MCF 10A (cell line): ENCODE data around the gene SOX5. TPM values are rescaled to one million over a fixed set of nuclear protein-coding genes. Genes with fewer than 3 reads are reported as not detected.

Source experiments
- BruUV-seq: library from RNA; stranded (reverse); fragments of 400-500 nt; replicated peaks from 2 replicates; lab custom pipeline; 2021; lab: Mats Ljungman, UMichigan
- CTCF ChIA-PET: fragments of 300-600 bp; sonication (Branson Sonifier 250); formaldehyde crosslinking; extraction: SDS; loops from one replicate; lab custom pipeline; 2021; ENCODE audit warnings: antibody characterized with exemption, inconsistent platforms; lab: Yijun Ruan, JAX
- POLR2A ChIA-PET: fragments of 300-600, 350-650 bp; sonication (Branson Sonifier 250); formaldehyde crosslinking; extraction: SDS; loops from one replicate; lab custom pipeline; 2020; ENCODE audit warnings: antibody characterized with exemption, inconsistent platforms; lab: Yijun Ruan, JAX
- DNase-seq: peaks from one replicate; pipeline ENCODE4 v3.0.0-alpha.2; 2018; ENCODE audit not compliant: unreplicated experiment
- H3K27ac Mint-ChIP-seq: one replicate; pipeline ENCODE4 v1.8.0; 2022; ENCODE audit warnings: mild to moderate bottlenecking, low read depth, mixed read lengths; ENCODE audit not compliant: unreplicated experiment
- H3K27me3 Mint-ChIP-seq: one replicate; pipeline ENCODE4 v1.8.0; 2022; ENCODE audit warnings: mixed read lengths; ENCODE audit not compliant: insufficient read depth, unreplicated experiment
- H3K36me3 Mint-ChIP-seq: one replicate; pipeline ENCODE4 v1.8.0; 2022; ENCODE audit warnings: mild to moderate bottlenecking, moderate library complexity, mixed read lengths; ENCODE audit not compliant: insufficient read depth, unreplicated experiment
- H3K4me1 Mint-ChIP-seq: one replicate; pipeline ENCODE4 v1.8.0; 2022; ENCODE audit warnings: mixed read lengths; ENCODE audit not compliant: insufficient read depth, unreplicated experiment
- H3K4me3 Mint-ChIP-seq: one replicate; pipeline ENCODE4 v1.8.0; 2022; ENCODE audit warnings: mild to moderate bottlenecking, moderate library complexity, mixed read lengths; ENCODE audit not compliant: unreplicated experiment
- H3K9me3 Mint-ChIP-seq: one replicate; pipeline ENCODE4 v1.8.0; 2022; ENCODE audit warnings: mixed read lengths; ENCODE audit not compliant: unreplicated experiment
- CTCF ChIP-seq: fragments of 200-600 bp; IDR thresholded peaks from one replicate; pipeline ENCODE4 v1.8.0; 2022; ENCODE audit warnings: antibody characterized with exemption, mild to moderate bottlenecking; ENCODE audit not compliant: unreplicated experiment
- intact Hi-C: fragments of 100-400 bp; cut with micrococcal nuclease; formaldehyde crosslinking; loops from 2 replicates; pipeline ENCODE4 v1.14.1; 2022
- total RNA-seq: library from RNA; stranded (reverse); gene quantifications from 2 replicates; pipeline ENCODE4 v1.2.3, GENCODE V29; 2022

The SOX5 gene
- total RNA-seq, 1 experiment from 2014 or later: 0.91 TPM

GRCh38 chr12:23600919-23601318, 348.6 kb downstream of the SOX5 start:
- Mint-ChIP-seq H3K4me1 (no peaks in the 10 kb centered on the region), H3K27ac (no peak overlapping the region), H3K4me3 (no peak overlapping the region), H3K9me3 (peaks cover 8% of the 10 kb centered on the region), H3K36me3 (no peaks in the 10 kb centered on the region), H3K27me3 (no peaks in the 10 kb centered on the region)
- DNase-seq: no peak
- no TSS peak for BruUV-seq
- intact Hi-C loops: no loop called here
- no peak for TF ChIP-seq CTCF
- ChIA-PET CTCF (interaction anchor here (0.7 to 0.8 kb wide), 2 partner anchors 9 to 13 kb away, joined by 3 read pairs; no protein-coding TSS in a partner anchor), POLR2A (interaction anchor here (0.8 kb wide), 1 partner anchor 72 kb away, joined by 3 read pairs; no protein-coding TSS in a partner anchor)

GRCh38 chr12:23596568-23596967, 352.9 kb downstream of the SOX5 start:
- BruUV-seq: no TSS peak
- DNase-seq: no peak
- intact Hi-C loops: no loop called here
- Mint-ChIP-seq H3K9me3 (peaks cover 8% of the 10 kb centered on the region), H3K4me1 (no peaks in the 10 kb centered on the region), H3K36me3 (no peaks in the 10 kb centered on the region), H3K27me3 (no peaks in the 10 kb centered on the region), H3K27ac (no peak overlapping the region), H3K4me3 (no peak overlapping the region)
- ChIA-PET POLR2A (interaction anchor here (0.6 kb wide), 1 partner anchor 25 kb away, joined by 3 read pairs; no protein-coding TSS in a partner anchor), CTCF (no interaction called here)
- no peak for TF ChIP-seq CTCF

GRCh38 chr12:23587833-23588559, 361.5 kb downstream of the SOX5 start:
- POLR2A ChIA-PET: no interaction called here
- no peak for DNase-seq
- BruUV-seq: no TSS peak
- Mint-ChIP-seq H3K4me1 (no peaks in the 10 kb centered on the region), H3K9me3 (no peaks in the 10 kb centered on the region), H3K4me3 (no peak overlapping the region), H3K27ac (no peak overlapping the region), H3K36me3 (no peaks in the 10 kb centered on the region), H3K27me3 (peaks cover 34% of the 10 kb centered on the region)
- CTCF ChIA-PET: interaction anchor here (0.6 kb wide), 2 partner anchors 13 to 66 kb away, joined by 3 read pairs; no protein-coding TSS in a partner anchor
- no peak for TF ChIP-seq CTCF
- intact Hi-C loops: no loop called here

GRCh38 chr12:23585782-23586163, 363.7 kb downstream of the SOX5 start:
- ChIA-PET CTCF (no interaction called here), POLR2A (no interaction called here)
- no peak for TF ChIP-seq CTCF
- BruUV-seq: no TSS peak
- H3K27me3 Mint-ChIP-seq: peaks cover 34% of the 10 kb centered on the region
- DNase-seq: no peak
- intact Hi-C loops: no loop called here
- H3K4me3 Mint-ChIP-seq: no peak overlapping the region
- no peaks in the 10 kb centered on the region for H3K4me1 Mint-ChIP-seq
- no peaks in the 10 kb centered on the region for H3K36me3 Mint-ChIP-seq
- H3K27ac Mint-ChIP-seq: no peak overlapping the region
- H3K9me3 Mint-ChIP-seq: no peaks in the 10 kb centered on the region
